Fibroblast of lung (primary cell): Measurements from ENCODE around the gene CYP26C1. TPM values are rescaled to one million over a fixed set of nuclear protein-coding genes. Genes with fewer than 3 reads are reported as not detected.

Source experiments
- DNase-seq, 2 donors: peaks; one replicate each; pipeline versions ENCODE4 v3.0.0 to v3.0.0-alpha.2; 2010; ENCODE audit warnings: low read depth in 2 of 2
- H2AFZ ChIP-seq: 2 replicates; pipeline ENCODE4 v1.5.1; 2012; ENCODE audit warnings: low read length, control low read depth, inconsistent platforms
- H3K27ac ChIP-seq: 2 replicates; pipeline ENCODE4 v1.5.1; 2011; ENCODE audit warnings: low read length, control low read depth; ENCODE audit not compliant: insufficient read depth
- H3K27me3 ChIP-seq: 2 replicates; pipeline ENCODE4 v1.5.1; 2011; ENCODE audit warnings: mild to moderate bottlenecking, low read length; ENCODE audit not compliant: control insufficient read depth, insufficient read depth
- H3K36me3 ChIP-seq: 2 replicates; pipeline ENCODE4 v1.5.1; 2011; ENCODE audit warnings: low read length; ENCODE audit not compliant: control insufficient read depth, insufficient read depth
- H3K4me1 ChIP-seq: 2 replicates; pipeline ENCODE4 v1.5.1; 2011; ENCODE audit warnings: low read length; ENCODE audit not compliant: control insufficient read depth, insufficient read depth; ENCODE audit errors: extremely low read depth
- H3K4me2 ChIP-seq: 2 replicates; pipeline ENCODE4 v1.5.1; 2011; ENCODE audit warnings: low read length, control low read depth; ENCODE audit not compliant: insufficient read depth; ENCODE audit errors: extremely low read depth
- H3K4me3 ChIP-seq, 4 experiments: fragments of 200-600 bp in 1 of 4; sonication (generic) in 1 of 4; replicated peaks in 1 of 4; 2 replicates each; pipeline ENCODE4 v1.5.1; 2011 to 2016; ENCODE audit warnings: low read length in 4 of 4, low read depth in 3 of 4, mild to moderate bottlenecking in 3 of 4, control low read depth in 2 of 4, inconsistent platforms in 1 of 4, mixed read lengths in 1 of 4; ENCODE audit not compliant: insufficient read depth in 1 of 4; ENCODE audit errors: control extremely low read depth in 1 of 4
- H3K79me2 ChIP-seq: 2 replicates; pipeline ENCODE4 v1.5.1; 2012; ENCODE audit warnings: mild to moderate bottlenecking, low read length, inconsistent platforms; ENCODE audit not compliant: control insufficient read depth, insufficient read depth
- H3K9ac ChIP-seq: 2 replicates; pipeline ENCODE4 v1.5.1; 2011; ENCODE audit warnings: mild to moderate bottlenecking, low read length, control low read depth; ENCODE audit not compliant: insufficient read depth
- H3K9me3 ChIP-seq: 2 replicates; pipeline ENCODE4 v1.5.1; 2012; ENCODE audit warnings: low read depth, low read length; ENCODE audit not compliant: control insufficient read depth, insufficient read depth
- H4K20me1 ChIP-seq: 2 replicates; pipeline ENCODE4 v1.5.1; 2011; ENCODE audit warnings: low read length; ENCODE audit not compliant: control insufficient read depth, insufficient read depth; ENCODE audit errors: extremely low read depth
- EZH2 ChIP-seq: IDR thresholded peaks from 2 replicates; pipeline ENCODE4 v1.5.1; 2012; ENCODE audit warnings: low read length, control low read depth, mild to moderate bottlenecking; ENCODE audit errors: missing control alignments
- polyA plus RNA-seq, 2 donors: library from polyadenylated mRNA; depleted of rRNA in 1 of 2; stranded (reverse) in 1 of 2; unstranded in 1 of 2; fragments of >200 nt; gene quantifications; 2 replicates each; pipeline ENCODE4 v1.2.1, GENCODE V29; 2011 to 2012; ENCODE audit warnings: missing spikeins in 1 of 2
- total RNA-seq: library from RNA; depleted of rRNA; stranded (reverse); fragments of >200 nt; gene quantifications from 2 replicates; pipeline ENCODE4 v1.2.1, GENCODE V29; 2014
- TF ChIP-seq, protein P1 (sequence below), 2 donors: IDR thresholded peaks in 1 of 2; conservative IDR thresholded peaks in 1 of 2; 1 replicate in 1 of 2; 2 replicates in 1 of 2; pipeline ENCODE4 v1.5.1; 2011 to 2012; ENCODE audit warnings: low read length in 2 of 2, control low read depth in 1 of 2, inconsistent platforms in 1 of 2, low read depth in 1 of 2, mild to moderate bottlenecking in 1 of 2

CYP26C1 gene
- total and polyA plus RNA-seq, 2 donors (not counting 1 experiment from before 2014, with no cell fraction given) = under 0.01 to 0.03 TPM

DNA sequence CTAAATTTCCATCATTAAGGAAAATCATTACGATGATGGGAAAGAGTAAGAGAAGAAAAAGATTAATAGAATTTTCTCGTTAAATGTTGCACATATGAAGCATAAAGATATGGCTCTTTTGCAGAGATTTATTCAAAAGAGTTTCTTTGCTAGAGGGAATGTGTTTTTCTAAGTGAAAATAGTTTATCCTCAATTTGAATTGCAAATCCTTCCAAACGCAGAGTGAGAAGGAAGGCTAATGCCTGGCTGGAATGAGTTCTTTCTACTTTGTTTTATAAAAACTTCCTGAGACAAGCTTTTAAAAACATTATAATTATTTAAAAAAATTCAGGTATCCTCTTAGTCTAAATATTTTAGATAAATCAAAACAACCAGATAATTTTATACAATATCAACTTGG, 27.2 kb downstream of the CYP26C1 start:
- Histone ChIP-seq H3K36me3 (no peaks in the 10 kb centered on the region), H3K4me1 (no peaks in the 10 kb centered on the region), H4K20me1 (no peaks in the 10 kb centered on the region), H3K27me3 (peaks cover 3% of the 10 kb centered on the region), H3K9ac (no peak overlapping the region), H3K4me2 (no peak overlapping the region), H3K9me3 (no peaks in the 10 kb centered on the region), H3K79me2 (no peaks in the 10 kb centered on the region), H3K27ac (no peak overlapping the region), H3K4me3 (no peak overlapping the region), H2AFZ (no peak overlapping the region)
- no peak for DNase-seq
- TF ChIP-seq, protein P1, sequence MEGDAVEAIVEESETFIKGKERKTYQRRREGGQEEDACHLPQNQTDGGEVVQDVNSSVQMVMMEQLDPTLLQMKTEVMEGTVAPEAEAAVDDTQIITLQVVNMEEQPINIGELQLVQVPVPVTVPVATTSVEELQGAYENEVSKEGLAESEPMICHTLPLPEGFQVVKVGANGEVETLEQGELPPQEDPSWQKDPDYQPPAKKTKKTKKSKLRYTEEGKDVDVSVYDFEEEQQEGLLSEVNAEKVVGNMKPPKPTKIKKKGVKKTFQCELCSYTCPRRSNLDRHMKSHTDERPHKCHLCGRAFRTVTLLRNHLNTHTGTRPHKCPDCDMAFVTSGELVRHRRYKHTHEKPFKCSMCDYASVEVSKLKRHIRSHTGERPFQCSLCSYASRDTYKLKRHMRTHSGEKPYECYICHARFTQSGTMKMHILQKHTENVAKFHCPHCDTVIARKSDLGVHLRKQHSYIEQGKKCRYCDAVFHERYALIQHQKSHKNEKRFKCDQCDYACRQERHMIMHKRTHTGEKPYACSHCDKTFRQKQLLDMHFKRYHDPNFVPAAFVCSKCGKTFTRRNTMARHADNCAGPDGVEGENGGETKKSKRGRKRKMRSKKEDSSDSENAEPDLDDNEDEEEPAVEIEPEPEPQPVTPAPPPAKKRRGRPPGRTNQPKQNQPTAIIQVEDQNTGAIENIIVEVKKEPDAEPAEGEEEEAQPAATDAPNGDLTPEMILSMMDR (conservative IDR thresholded peaks at IDR 0.05 in 1 of 2, IDR thresholded peaks at IDR 0.05 in 1 of 2; ENCODE audit: low read depth in 1 of 2, low read length in 2 of 2) = no peak
- no peak for TF ChIP-seq EZH2

DNA sequence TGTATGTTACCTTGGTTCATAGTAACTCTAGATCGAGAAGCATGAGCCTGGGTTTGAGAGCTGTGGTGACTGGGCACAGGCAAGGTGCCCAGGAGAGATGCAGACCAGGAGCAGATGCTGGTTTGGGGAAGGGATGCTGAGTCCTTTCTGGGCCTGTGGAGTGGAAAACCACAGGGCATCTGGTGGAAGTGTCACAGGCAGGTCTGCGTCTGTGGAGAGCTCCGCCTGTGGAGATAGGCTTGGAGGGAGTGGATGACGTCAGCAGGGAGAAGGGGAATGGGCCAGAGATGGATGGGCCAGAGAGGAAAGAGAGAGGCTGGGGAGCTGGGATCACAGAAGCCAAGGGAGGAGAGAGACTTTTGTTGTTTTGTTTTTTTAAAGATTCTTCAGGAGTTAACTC, 27.9 kb downstream of the CYP26C1 start:
- DNase-seq = no peak
- no peak overlapping the region for H2AFZ ChIP-seq
- H3K4me3 ChIP-seq = no peak overlapping the region
- TF ChIP-seq EZH2 = no peak
- TF ChIP-seq, protein P1 (conservative IDR thresholded peaks at IDR 0.05 in 1 of 2, IDR thresholded peaks at IDR 0.05 in 1 of 2; ENCODE audit: low read depth in 1 of 2, low read length in 2 of 2) = no peak
- H3K36me3 ChIP-seq = no peaks in the 10 kb centered on the region
- H3K4me1 ChIP-seq = no peaks in the 10 kb centered on the region
- no peak overlapping the region for H3K27ac ChIP-seq
- H3K27me3 ChIP-seq = no peaks in the 10 kb centered on the region
- H3K9ac ChIP-seq = no peak overlapping the region
- H3K9me3 ChIP-seq = no peaks in the 10 kb centered on the region
- H3K79me2 ChIP-seq = no peaks in the 10 kb centered on the region
- no peaks in the 10 kb centered on the region for H4K20me1 ChIP-seq
- H3K4me2 ChIP-seq = no peak overlapping the region

DNA sequence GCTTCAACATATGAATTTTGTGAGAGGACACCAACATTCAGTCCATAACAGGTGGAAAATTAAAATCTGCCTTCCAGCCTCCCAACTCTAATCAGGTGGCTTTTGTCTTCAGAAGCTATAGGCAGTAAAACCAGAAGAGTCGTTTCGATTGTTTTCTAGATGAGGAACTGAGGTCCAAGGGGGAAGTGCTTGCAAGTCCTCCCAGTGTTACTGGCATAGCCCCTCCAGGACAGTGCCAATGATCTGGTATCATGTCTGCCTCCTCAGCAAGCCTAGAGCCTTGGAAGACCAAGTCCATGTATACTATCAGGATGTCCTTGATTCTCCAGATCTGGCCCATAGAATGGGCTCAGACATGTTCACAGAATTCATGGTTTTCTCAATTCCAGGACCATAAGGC, 30.0 kb downstream of the CYP26C1 start:
- Histone ChIP-seq H3K4me3 (no peak overlapping the region), H3K9me3 (no peaks in the 10 kb centered on the region), H3K79me2 (no peaks in the 10 kb centered on the region), H3K27ac (no peak overlapping the region), H3K9ac (no peak overlapping the region), H3K36me3 (no peaks in the 10 kb centered on the region), H3K4me2 (no peak overlapping the region), H2AFZ (no peak overlapping the region), H4K20me1 (no peaks in the 10 kb centered on the region), H3K4me1 (no peaks in the 10 kb centered on the region), H3K27me3 (no peaks in the 10 kb centered on the region)
- DNase-seq = no peak
- TF ChIP-seq, protein P1 (conservative IDR thresholded peaks at IDR 0.05 in 1 of 2, IDR thresholded peaks at IDR 0.05 in 1 of 2; ENCODE audit: low read depth in 1 of 2, low read length in 2 of 2) = no peak
- no peak for TF ChIP-seq EZH2
